ENCODE measurements around the gene TRMT112.

DNA sequence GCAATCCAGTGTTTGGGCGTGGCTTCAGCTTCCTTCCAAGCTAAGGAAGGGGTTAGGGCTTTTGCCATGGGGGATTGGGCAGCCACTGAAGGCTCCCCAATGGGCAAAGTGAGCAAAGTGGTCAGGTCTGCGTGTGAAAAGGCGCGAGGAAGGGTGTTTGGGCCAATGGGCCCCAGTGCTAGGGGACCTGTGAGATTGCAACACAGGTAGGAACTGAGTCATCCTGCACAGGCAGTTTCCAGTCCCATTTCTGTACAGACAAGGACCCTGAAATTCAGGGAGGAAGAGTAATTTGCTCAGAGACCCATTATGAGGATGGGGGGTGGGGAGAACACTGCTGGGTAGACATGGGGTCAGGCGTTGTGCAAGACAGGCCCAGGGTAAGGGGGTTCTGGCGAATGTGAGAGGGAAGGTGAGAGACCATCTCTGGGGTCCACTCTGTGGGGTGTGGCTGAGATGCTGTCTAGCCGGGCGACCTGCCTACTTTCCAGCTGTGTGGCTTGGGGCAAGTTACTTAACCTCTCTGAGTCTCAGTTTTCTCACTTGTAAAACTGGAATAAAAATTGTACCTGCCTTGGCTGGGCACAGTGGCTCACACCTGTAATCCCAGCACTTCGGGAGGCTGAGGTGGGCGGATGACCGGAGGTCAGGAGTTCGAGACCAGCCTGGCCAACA is 30.0 kb upstream of the TRMT112 start:
- TF ChIP-seq CTCF (IDR thresholded peaks at IDR 0.05) (no peak), POLR2AphosphoS5 (IDR thresholded peaks at IDR 0.05) (no peak), EP300 (IDR thresholded peaks at IDR 0.05) (no peak)

Data from stomach (tissue), 4 donors.